ENCODE data around the gene DBH.
"Not testable (repeated sequence)": the region's sequence is repeated elsewhere in the genome, so short reads cannot be mapped to it uniquely, and the experiment has no call there.

DBH gene

DNA sequence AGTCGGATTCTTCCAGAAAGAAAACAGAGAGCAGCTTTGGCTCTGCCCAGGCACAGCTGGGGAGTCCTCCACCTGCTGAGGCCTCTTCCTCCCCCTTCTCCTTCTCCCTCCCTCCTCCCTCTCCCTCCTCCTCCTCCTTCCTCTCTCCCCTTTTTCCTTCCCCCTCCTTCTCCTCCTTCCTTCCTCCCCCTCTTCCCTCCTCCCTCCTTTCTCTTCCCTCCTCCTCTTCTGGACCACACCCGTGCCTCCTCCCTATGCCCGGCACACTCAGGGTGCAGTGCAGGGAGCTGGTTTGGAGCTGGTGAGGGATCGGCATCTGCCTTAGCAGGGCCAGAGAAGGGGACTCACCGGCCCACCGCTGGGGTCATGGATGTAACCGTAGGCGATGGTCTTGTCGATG, 30.2 kb downstream of the DBH start:
- no peak for DNase-seq (ENCODE audit: low read depth, low spot score)

DNA sequence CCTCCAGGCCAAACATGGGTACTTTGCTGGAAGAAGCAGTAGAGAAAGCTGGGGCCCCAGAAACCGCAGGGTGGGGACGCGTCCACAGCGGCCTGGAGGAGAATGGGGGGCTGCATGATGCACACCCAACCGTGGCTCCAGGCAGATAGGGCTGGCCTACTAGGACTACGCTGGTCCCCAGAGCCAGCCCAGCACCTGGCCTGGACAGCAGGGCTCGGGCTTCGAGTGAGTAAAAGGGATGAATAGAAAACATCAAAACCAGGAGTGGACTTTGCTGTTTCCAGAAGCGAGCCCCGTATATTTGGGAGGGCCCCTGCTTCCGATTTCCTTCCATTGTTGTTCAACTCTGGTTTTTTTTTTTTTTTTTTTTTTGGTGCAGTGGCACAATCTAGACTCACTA, 30.7 kb downstream of the DBH start:
- DNase-seq (ENCODE audit: low read depth, low spot score): no peak

DNA sequence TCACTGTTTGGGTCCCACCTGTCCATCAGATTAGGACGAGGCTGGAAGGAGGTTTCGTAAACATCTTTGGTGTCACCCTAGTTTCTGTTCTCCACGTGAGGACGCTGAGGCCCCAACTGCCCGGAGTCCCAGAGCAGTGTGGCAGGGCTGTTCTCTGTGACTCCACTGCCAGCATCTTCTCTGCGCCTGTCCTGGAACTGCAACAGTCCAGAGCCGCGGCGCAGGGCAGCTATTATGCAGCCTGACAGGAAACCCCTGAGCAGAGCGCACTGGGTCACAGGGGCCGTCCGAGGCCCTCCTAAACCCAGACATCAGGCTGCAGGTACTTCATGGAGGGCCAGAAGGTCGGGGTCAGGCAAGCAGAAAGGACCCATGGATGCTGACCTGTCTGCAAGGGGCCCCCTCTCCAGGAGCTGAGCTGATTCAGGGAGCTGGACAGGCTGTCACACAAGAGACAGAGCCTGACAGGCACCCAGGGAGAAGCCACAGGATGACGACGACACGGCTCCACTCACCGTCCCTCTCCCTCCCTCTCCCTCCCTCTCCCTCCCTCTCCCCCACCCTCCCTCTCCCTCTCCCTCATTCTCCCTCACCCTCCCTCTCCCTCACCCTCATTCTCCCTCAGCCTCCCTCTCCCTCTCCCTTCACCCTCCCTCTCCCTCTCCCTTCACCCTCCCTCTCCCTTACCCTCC, 31.7 kb downstream of the DBH start:
- DNase-seq (ENCODE audit: low read depth, low spot score): no peak

DNA sequence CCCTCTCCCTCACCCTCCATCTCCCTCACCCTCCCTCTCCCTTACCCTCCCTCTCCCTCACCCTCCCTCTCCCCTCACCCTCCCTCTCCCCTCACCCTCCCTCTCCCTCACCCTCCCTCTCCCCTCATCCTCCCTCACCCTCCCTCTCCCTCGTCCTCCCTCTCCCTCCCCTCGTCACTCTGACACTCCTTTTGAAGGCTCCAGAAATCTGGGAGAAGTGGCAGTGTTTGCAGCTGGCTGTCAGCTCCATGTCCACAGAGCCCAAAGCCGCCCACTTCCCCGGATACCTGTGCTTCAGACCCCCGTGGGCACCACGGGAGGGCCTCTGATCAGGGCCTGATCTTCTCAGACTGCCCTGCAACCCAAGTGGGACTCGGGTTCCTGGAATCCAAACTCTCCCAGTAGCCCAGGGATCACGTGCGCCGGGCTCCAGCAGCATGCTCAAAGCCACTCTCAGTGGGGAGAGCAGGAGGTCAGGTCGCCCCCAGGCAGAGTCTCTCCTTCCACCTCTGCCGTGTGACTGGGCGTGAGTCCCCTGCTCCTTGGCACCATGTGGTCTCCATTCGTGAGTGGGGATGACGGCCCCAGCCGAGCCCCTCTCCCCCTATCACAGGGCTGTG, 33.1 kb downstream of the DBH start:
- no peak for DNase-seq (ENCODE audit: low read depth, low spot score)

DNA sequence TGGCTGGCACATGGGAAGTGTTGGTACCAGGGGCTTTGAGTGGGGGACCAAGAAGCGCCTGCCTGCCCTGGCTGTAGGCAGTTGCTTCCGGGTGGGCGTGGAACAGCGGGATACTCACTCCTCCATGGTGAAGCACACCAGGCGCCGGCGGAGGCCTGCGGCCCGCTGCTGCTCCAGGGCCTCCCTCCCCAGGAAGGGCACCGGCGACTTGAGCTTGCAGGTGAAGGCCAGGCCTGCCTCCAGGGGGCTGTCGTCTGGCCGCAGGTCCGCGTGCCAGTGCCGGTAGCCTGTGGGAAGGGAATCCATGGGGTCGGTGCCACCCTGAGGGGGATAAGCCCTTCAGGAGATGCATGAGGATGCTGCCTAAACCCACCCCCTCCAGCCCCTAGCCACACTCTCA, 34.3 kb downstream of the DBH start:
- no peak for DNase-seq (ENCODE audit: low read depth, low spot score)

- no peak for DNase-seq (ENCODE audit: low read depth, low spot score)
Observed at GRCh38 chr9:133671371-133671770, 35.2 kb downstream of the DBH start.

DNA sequence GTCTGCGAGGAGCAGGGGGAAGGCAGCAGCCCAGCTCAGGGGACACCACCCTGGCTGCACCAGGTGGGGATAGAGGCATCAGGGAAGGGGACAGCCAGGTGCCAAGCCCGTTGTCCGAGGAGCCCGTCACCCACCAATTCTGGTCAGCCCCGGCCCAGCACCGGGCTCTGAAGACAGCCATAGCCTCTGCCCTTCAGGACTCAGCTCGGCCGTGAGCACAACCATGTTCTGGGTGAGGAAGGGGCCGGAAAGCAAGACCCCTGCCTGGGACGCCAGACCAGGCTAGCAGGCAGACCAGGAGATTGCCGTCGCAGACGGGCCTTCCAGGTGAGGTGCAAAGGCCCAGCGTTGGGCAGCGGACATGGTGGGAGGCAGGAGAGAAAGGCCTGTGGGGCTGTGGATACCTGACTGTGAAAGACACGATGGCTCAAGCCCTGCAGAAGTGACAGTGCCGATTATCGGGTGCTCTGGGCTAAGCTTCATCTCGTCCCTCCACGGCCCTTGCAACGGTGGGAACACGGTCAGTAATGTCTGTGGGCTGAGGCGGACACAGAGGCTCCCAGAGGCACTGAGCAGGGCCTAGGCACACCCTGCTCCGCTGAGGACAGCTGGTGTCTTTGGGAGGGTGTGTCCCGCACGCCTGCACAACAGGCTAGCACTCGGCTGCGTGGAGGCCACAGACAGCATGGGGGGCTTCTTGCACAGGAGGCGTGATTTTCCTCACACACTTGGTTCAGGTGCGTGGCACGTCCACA, 36.5 kb downstream of the DBH start:
- no peak for DNase-seq (ENCODE audit: low read depth, low spot score)

DNA sequence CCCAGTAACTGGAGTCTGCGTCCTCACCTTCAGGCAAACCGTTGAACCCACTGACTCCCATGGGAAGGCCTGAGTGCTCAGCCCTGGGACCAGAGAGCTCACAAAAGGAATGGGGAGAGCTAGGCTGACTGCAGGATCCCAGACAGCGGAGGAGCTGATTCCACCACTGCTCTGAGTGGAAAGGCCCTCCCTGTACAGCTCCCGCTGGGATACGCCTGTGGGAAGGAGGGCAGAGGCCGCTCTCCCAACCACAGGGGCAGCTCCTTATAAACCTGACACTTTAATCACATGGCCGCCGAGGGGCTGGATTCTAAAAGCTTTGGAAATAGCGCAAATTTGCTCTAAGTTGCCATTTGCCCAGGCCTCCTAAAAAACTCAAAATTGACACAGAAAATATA, 37.1 kb downstream of the DBH start:
- DNase-seq (ENCODE audit: low read depth, low spot score): peak; percentile 52

DNA sequence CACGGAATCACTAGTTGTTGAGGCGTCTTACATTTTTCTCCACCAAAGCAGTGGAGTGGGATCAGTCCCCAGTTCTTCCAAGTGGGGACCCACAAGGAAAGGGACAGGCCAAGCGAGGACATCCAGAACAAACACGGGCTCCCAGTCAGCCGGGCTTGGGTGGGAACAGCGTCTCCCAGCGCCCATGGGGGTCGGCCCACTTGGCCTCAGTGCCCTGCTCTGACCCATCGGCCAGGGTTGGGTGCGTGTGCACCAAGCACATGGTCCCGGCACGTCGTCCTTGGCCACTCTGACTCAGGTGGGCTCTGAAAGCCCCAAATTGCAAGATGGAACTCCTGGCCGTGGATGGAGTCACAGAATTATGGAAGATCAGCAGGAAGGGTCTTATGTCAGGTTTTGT, 37.9 kb downstream of the DBH start:
- DNase-seq (ENCODE audit: low read depth, low spot score): no peak

DNA sequence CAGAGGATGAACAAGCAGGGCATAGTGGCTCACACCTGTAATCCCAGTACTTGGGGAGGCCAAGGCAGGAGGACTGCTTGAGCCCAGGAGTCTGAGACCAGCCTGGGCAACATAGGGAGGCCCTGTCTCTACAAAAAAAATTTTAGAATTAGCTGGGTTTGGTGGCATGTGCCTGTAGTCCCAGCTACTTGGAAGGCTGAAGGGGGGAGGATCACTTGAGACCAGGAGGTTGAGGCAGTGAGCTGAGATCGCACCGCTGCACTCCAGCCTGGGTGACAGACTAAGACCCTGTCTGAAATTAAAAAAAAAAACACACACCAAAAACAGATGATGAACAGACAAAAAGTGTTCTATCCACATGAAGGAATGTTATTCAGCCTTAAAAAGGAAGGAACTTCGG, 39.6 kb downstream of the DBH start:
- not testable (repeated sequence) for DNase-seq (ENCODE audit: low read depth, low spot score)

- no peak for DNase-seq (ENCODE audit: low read depth, low spot score)
Observed at GRCh38 chr9:133676450-133676849, 40.3 kb downstream of the DBH start.

DNA sequence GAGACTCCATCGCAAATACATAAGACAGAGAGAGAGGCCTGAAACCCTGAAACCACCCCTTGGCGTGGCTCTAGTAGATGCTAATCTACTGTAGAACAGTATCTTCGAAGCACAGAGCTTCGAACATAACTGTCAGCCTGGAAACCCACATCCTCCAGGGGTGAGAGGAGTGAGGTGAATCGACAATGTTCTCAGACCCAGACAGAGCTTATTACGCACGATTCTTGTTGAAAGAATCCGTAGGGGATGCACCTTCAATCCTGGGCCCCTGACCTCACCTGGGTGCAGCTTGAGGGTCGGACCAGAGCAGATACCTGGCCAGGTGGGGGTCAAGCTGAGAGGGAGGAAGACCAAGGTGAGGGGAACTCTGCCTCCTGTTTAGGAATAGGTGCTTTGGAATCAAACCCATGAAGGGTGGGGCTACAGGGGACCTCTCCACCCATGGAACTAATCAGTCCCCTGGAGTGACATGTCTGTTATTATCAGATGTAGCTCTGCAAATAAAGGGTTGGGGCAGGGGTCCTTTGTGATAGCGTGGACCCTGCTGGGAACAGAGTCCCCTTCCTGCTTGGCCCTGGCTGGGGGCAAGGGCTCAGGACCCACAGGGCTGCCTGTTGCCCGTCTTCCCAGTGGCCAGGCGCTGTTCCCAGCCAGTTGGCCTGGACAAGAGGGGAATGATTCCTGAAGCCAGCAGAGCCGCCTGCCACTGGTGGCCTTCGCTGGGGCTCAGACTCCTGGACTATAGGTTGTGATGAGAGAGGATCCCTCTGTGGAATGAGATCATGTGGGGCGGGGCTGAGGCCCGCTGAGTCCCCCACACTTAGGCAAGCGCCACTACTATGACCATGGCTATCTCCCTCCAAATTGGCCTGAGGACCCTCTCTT, 41.2 kb downstream of the DBH start:
- DNase-seq (ENCODE audit: low read depth, low spot score): no peak

GRCh38 chr9:133679056-133679455, 42.9 kb downstream of the DBH start:
- no peak for DNase-seq (ENCODE audit: low read depth, low spot score)

- DNase-seq (ENCODE audit: low read depth, low spot score): no peak
Observed at GRCh38 chr9:133679466-133680061, 43.4 kb downstream of the DBH start.

- DNase-seq (ENCODE audit: low read depth, low spot score): no peak
Observed at GRCh38 chr9:133680250-133680975, 44.2 kb downstream of the DBH start.

GRCh38 chr9:133680976-133681657, 45.0 kb downstream of the DBH start:
- DNase-seq (ENCODE audit: low read depth, low spot score): no peak

DNA sequence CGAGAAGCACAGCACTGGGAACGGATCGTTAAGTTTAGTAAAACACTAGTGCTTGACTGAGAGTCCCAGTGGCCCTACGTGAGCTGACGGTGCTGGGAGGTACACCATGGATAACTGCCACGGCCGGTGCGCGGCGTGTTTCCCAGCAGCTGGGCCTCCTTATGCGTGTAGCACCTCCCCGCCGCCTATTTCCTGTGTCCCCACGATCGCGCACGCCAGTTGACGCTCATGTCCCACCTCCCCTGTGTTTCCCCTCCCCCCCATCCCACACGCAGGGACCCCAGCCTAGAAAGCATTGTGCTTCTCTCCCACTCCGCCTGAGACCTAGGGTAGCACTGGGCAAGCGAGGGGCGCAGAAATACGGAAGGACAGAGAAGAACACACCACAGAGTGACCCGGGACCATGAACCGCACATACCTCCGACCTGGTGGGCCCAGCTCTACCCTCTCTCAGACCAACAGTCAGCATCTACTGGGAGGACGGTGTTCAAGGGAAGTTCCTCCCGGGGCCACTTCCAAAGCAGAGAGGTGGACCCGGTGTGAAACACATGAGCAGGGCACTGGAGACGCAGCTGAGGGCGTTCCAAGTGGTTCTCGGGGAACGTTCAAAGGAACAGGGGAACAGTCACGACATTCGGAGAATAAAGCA, 45.6 kb downstream of the DBH start:
- DNase-seq (ENCODE audit: low read depth, low spot score): no peak

GRCh38 chr9:133682818-133683585, 46.8 kb downstream of the DBH start:
- DNase-seq (ENCODE audit: low read depth, low spot score): no peak

- no peak for DNase-seq (ENCODE audit: low read depth, low spot score)
Observed at GRCh38 chr9:133683586-133684120, 47.5 kb downstream of the DBH start.

Data from brain pericyte (primary cell).